Psoas muscle (tissue), 8 donors: ENCODE results near the gene FUZ. TPM values are rescaled to one million over a fixed set of nuclear protein-coding genes. Genes with fewer than 3 reads are reported as not detected.

Experiments used
- ATAC-seq, 4 donors: fragments of 200-7000 bp; cut with Tn5 transposase; one replicate each; pipeline ENCODE4 v1.9.1; 2020; ENCODE audit warnings: moderate library complexity in 3 of 4, mild to moderate bottlenecking in 2 of 4
- DNase-seq, 2 donors: peaks; one replicate each; pipeline ENCODE4 v3.0.0-alpha.2; 2020
- H3K27ac ChIP-seq: fragments of 200-600 bp; one replicate; pipeline ENCODE4 v1.8.0; 2022
- H3K27me3 ChIP-seq, 3 donors: fragments of 200-600 bp in 1 of 3; one replicate each; pipeline versions ENCODE4 v1.6.1 to v1.8.0; 2013 to 2022; ENCODE audit warnings: low read length in 2 of 3, mild to moderate bottlenecking in 2 of 3, moderate library complexity in 1 of 3; ENCODE audit not compliant: insufficient read depth in 3 of 3
- H3K36me3 ChIP-seq, 2 donors: fragments of 200-600 bp in 1 of 2; one replicate each; pipeline versions ENCODE4 v1.6.1 to v1.8.0; 2013 to 2022; ENCODE audit warnings: low read depth in 1 of 2, mild to moderate bottlenecking in 1 of 2, moderate library complexity in 1 of 2; ENCODE audit not compliant: insufficient read depth in 1 of 2
- H3K4me1 ChIP-seq: fragments of 200-600 bp; one replicate; pipeline ENCODE4 v1.8.0; 2022
- H3K4me3 ChIP-seq: fragments of 200-600 bp; one replicate; pipeline ENCODE4 v1.8.0; 2022; ENCODE audit warnings: mild to moderate bottlenecking
- H3K9me3 ChIP-seq: fragments of 200-600 bp; one replicate; pipeline ENCODE4 v1.8.0; 2022
- CTCF ChIP-seq: fragments of 200-600 bp; IDR thresholded peaks from one replicate; pipeline ENCODE4 v1.8.0; 2022; ENCODE audit warnings: antibody characterized with exemption
- WGBS, 3 donors: extraction: QIAGEN DNeasy Blood & Tissue Kit; methylation state at CpG; one replicate each; pipeline versions ENCODE4 v1.1.6 to v1.1.7; 2013; 5-methylcytosine and 5-hydroxymethylcytosine counted together
- intact Hi-C, 2 donors: fragments of 100-400 bp; cut with DNase I; formaldehyde crosslinking; loops; one replicate each; pipeline versions ENCODE4 v1.11.0 to v1.14.2; 2022
- polyA plus RNA-seq, 3 donors: library from polyadenylated mRNA; stranded (reverse); fragments of 200-250 nt; gene quantifications; one replicate each; pipeline ENCODE4 v1.2.3, GENCODE V29; 2013
- total RNA-seq, 4 donors: library from RNA; stranded (reverse); fragmentation: NEBNext Ultra II Directional in 2 of 4; extraction: Animal tissue kit (Norgen Biotek cat#: 25700) in 2 of 4; gene quantifications; one replicate each; pipeline versions ENCODE4 v1.2.1 to v1.2.4, GENCODE V29; 2021 to 2023
- donor health status: healthy with polysubstance abuse.
- donor health status: DM: no; HTN: no; CAD: no; lungs with moderate emphysema.
- donor health status: Bipolar disorder and iron deficiency.
- donor health status: healthy.
- donor health status: DM: yes; HTN: yes; CAD: no.
- donor health status: DM: no; HTN: no; CAD: no.
- donor health status: DM: no; HTN: no; CAD: no.
- donor health status: DM: yes; HTN: yes; CAD: no.

The FUZ gene
- total and polyA plus RNA-seq, 7 donors = 15.9 to 38.8 (median 25.5) TPM

- WGBS, 3 donors = 89 to 93% (median 90%) methylated on average over 18 of the region's 18 CpGs
- Histone ChIP-seq H3K4me3 (no peak overlapping the region), H3K27ac (peak overlapping the region; percentile 53), H3K4me1 (peaks cover 36% of the 10 kb centered on the region), H3K9me3 (no peaks in the 10 kb centered on the region), H3K27me3 (no peaks in the 10 kb centered on the region), H3K36me3 (peaks cover 0 to 69% of the 10 kb centered on the region in 2 donors)
- intact Hi-C loops = no loop called here
- no peak for ATAC-seq
- no peak for TF ChIP-seq CTCF
- DNase-seq = no peak
Measured at GRCh38 chr19:49829721-49830120, 16.6 kb upstream of the FUZ start.

GRCh38 chr19:49829200-49829599 is 16.1 kb upstream of the FUZ start:
- DNase-seq (no peak), ATAC-seq (peak in 1 of 4 donors; percentile 32)
- no peaks in the 10 kb centered on the region for H3K9me3 ChIP-seq
- H3K4me3 ChIP-seq = no peak overlapping the region
- intact Hi-C loops = no loop called here
- peak overlapping the region; percentile 53 for H3K27ac ChIP-seq
- no peaks in the 10 kb centered on the region for H3K27me3 ChIP-seq
- TF ChIP-seq CTCF = no peak
- peaks cover 0 to 64% of the 10 kb centered on the region in 2 donors for H3K36me3 ChIP-seq
- 29 to 44% (median 32%) methylated on average over 8 of the region's 8 CpGs for WGBS, 3 donors
- peaks cover 31% of the 10 kb centered on the region for H3K4me1 ChIP-seq

GRCh38 chr19:49827034-49827433 is 13.9 kb upstream of the FUZ start:
- intact Hi-C loops = no loop called here
- ATAC-seq = no peak
- Histone ChIP-seq H3K9me3 (no peaks in the 10 kb centered on the region), H3K27me3 (no peaks in the 10 kb centered on the region), H3K36me3 (peaks cover 0 to 65% of the 10 kb centered on the region in 2 donors), H3K4me3 (no peak overlapping the region), H3K4me1 (peaks cover 13% of the 10 kb centered on the region), H3K27ac (peak overlapping the region; percentile 41)
- 86 to 92% (median 89%) methylated on average over 14 of the region's 14 CpGs for WGBS, 3 donors
- TF ChIP-seq CTCF = no peak
- DNase-seq = no peak

GRCh38 chr19:49824662-49825061 is 11.6 kb upstream of the FUZ start:
- no peak for TF ChIP-seq CTCF
- H3K4me3 ChIP-seq = no peak overlapping the region
- DNase-seq (no peak), ATAC-seq (no peak)
- no peaks in the 10 kb centered on the region for H3K27me3 ChIP-seq
- H3K27ac ChIP-seq = no peak overlapping the region
- H3K9me3 ChIP-seq = no peaks in the 10 kb centered on the region
- peaks cover 23% of the 10 kb centered on the region for H3K4me1 ChIP-seq
- intact Hi-C loops = no loop called here
- H3K36me3 ChIP-seq = peaks cover 0 to 59% of the 10 kb centered on the region in 2 donors
- whole genome bisulfite sequencing, 3 donors = 75 to 87% (median 77%) methylated on average over 6 of the region's 6 CpGs

- WGBS, 3 donors = 78 to 84% (median 82%) methylated on average over 12 of the region's 12 CpGs
- intact Hi-C loops = no loop called here
- ATAC-seq (no peak), DNase-seq (no peak)
- Histone ChIP-seq H3K36me3 (peaks cover 0 to 58% of the 10 kb centered on the region in 2 donors), H3K9me3 (no peaks in the 10 kb centered on the region), H3K27ac (no peak overlapping the region), H3K4me1 (peaks cover 17% of the 10 kb centered on the region), H3K4me3 (no peak overlapping the region), H3K27me3 (no peaks in the 10 kb centered on the region)
- TF ChIP-seq CTCF = no peak
Measured at GRCh38 chr19:49823472-49823871, 10.4 kb upstream of the FUZ start.
